Loucy (cell line): ENCODE measurements around the gene PLAAT2.

Source experiments
- H2AFZ ChIP-seq: fragments of 200-600 bp; sonication (generic); 2 replicates; pipeline ENCODE4 v1.6.0; 2016; ENCODE audit warnings: antibody characterized with exemption, mild to moderate bottlenecking, low read length, moderate library complexity
- H3F3A ChIP-seq: fragments of 200-600 bp; 2 replicates; pipeline ENCODE4 v1.6.0; 2016; ENCODE audit warnings: antibody characterized with exemption, low read depth, mild to moderate bottlenecking
- H3K27me3 ChIP-seq: fragments of 200-600 bp; sonication (generic); 2 replicates; pipeline ENCODE4 v1.6.1; 2014; ENCODE audit warnings: low read length, mild to moderate bottlenecking; ENCODE audit not compliant: insufficient read depth, poor library complexity, severe bottlenecking
- H3K36me3 ChIP-seq: fragments of 200-600 bp; sonication (generic); 2 replicates; pipeline ENCODE4 v1.6.1; 2016; ENCODE audit warnings: low read length; ENCODE audit not compliant: insufficient read depth
- H3K4me1 ChIP-seq: fragments of 200-600 bp; sonication (generic); 2 replicates; pipeline ENCODE4 v1.5.1; 2014; ENCODE audit warnings: low read length, mild to moderate bottlenecking; ENCODE audit not compliant: insufficient read depth, poor library complexity, severe bottlenecking
- H3K4me2 ChIP-seq: fragments of 200-600 bp; sonication (generic); 2 replicates; pipeline ENCODE4 v1.6.0; 2014; ENCODE audit warnings: antibody characterized with exemption, low read length, low read depth, mild to moderate bottlenecking; ENCODE audit not compliant: poor library complexity, severe bottlenecking
- H3K4me3 ChIP-seq: fragments of 200-600 bp; sonication (generic); 2 replicates; pipeline ENCODE4 v1.5.1; 2014; ENCODE audit warnings: low read length, mild to moderate bottlenecking, mixed read lengths; ENCODE audit not compliant: poor library complexity, severe bottlenecking
- H3K79me2 ChIP-seq: fragments of 200-600 bp; sonication (generic); 2 replicates; pipeline ENCODE4 v1.6.1; 2014; ENCODE audit warnings: low read length; ENCODE audit not compliant: insufficient read depth
- H3K9ac ChIP-seq: fragments of 200-600 bp; sonication (generic); 2 replicates; pipeline ENCODE4 v1.6.0; 2014; ENCODE audit warnings: mild to moderate bottlenecking, low read depth, low read length, moderate library complexity; ENCODE audit not compliant: poor library complexity, severe bottlenecking
- H3K9me2 ChIP-seq: fragments of 200-600 bp; sonication (generic); replicated peaks from 2 replicates; pipeline ENCODE4 v1.6.1; 2016; ENCODE audit warnings: low read depth, low read length, mixed read lengths
- H3K9me3 ChIP-seq: fragments of 200-600 bp; sonication (generic); 2 replicates; pipeline ENCODE4 v1.6.1; 2014; ENCODE audit warnings: mild to moderate bottlenecking, antibody characterized with exemption, low read length, low read depth; ENCODE audit not compliant: insufficient read depth
- H4K20me1 ChIP-seq: fragments of 200-600 bp; sonication (generic); 2 replicates; pipeline ENCODE4 v1.6.0; 2014; ENCODE audit warnings: antibody characterized with exemption, low read length, mild to moderate bottlenecking; ENCODE audit not compliant: insufficient read depth, poor library complexity, severe bottlenecking
- EZH2phosphoT487 ChIP-seq: fragments of 200-600 bp; IDR thresholded peaks from 2 replicates; pipeline ENCODE4 v1.6.1; 2018; ENCODE audit warnings: antibody characterized with exemption, mild to moderate bottlenecking, moderate library complexity, borderline replicate concordance
- TF ChIP-seq, protein P1 (sequence below): fragments of 200-600 bp; sonication (generic); conservative IDR thresholded peaks from 2 replicates; pipeline ENCODE4 v1.5.1; 2014; ENCODE audit warnings: mild to moderate bottlenecking, antibody characterized with exemption, low read length

The PLAAT2 gene

DNA sequence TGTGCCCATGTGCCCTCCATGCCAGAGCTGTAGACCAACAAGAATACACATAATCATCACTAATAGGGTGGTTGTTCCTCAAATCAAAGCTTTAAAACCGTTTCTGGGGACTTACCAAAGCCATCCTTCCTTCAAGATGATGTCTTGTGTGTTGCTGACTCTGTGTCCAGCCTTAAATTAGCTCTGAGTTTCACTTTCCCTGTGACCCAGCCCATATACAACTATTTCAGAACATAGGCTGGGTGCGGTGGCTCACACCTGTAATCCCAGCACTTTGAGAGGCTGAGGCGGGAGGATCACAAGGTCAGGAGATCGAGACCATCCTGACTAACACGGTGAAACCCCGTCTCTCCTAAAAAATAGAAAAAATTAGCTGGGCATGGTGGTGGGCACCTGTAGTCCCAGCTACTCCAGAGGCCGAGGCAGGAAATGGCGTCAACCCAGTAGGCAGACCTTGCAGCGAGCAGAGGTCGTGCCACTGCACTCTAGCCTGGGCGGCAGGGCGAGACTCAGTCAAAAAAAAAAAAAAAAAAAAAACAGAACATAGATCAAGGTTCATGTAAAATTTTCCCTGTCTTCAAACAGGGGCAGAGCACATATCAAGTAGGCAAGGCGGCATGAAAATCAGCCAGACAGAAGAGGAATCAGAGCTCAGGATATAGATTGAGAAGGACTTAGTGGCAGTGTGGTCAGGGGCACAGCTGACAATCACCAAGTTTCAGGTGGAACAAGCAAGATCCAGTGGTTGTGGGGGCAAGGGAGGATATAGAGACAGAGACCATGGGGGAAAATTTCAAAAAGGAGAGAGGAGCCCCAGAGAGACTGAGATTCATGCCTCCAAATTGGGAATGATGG, at the start of gene PLAAT2:
Gene PLAAT2 (minus strand): TSS at position 179 of the 855 bp plus-strand sequence. CDS start 55 bp downstream, at position 124.
- Histone ChIP-seq H3K27me3 (no peaks in the 10 kb centered on the region), H3K9me3 (no peaks in the 10 kb centered on the region), H3K4me3 (no peak within 1 kb of the TSS), H2AFZ (no peak within 1 kb of the TSS), H4K20me1 (no peaks in the 10 kb centered on the region), H3K9ac (no peak within 1 kb of the TSS), H3K79me2 (no peaks in the 10 kb centered on the region), H3K9me2 (no peaks in the 10 kb centered on the region), H3F3A (no peaks in the 10 kb centered on the region), H3K4me2 (no peak within 1 kb of the TSS), H3K4me1 (peaks cover 49% of the 10 kb centered on the region), H3K36me3 (no peaks in the 10 kb centered on the region)
- TF ChIP-seq EZH2phosphoT487 = no peak
- TF ChIP-seq, protein P1, sequence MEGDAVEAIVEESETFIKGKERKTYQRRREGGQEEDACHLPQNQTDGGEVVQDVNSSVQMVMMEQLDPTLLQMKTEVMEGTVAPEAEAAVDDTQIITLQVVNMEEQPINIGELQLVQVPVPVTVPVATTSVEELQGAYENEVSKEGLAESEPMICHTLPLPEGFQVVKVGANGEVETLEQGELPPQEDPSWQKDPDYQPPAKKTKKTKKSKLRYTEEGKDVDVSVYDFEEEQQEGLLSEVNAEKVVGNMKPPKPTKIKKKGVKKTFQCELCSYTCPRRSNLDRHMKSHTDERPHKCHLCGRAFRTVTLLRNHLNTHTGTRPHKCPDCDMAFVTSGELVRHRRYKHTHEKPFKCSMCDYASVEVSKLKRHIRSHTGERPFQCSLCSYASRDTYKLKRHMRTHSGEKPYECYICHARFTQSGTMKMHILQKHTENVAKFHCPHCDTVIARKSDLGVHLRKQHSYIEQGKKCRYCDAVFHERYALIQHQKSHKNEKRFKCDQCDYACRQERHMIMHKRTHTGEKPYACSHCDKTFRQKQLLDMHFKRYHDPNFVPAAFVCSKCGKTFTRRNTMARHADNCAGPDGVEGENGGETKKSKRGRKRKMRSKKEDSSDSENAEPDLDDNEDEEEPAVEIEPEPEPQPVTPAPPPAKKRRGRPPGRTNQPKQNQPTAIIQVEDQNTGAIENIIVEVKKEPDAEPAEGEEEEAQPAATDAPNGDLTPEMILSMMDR = no peak

GRCh38 chr11:63612181-63612580, 49.0 kb upstream of the PLAAT2 start:
- Histone ChIP-seq H3K4me1 (no peaks in the 10 kb centered on the region), H3K4me3 (no peak overlapping the region), H2AFZ (no peak overlapping the region), H4K20me1 (no peaks in the 10 kb centered on the region), H3K79me2 (no peaks in the 10 kb centered on the region), H3F3A (no peaks in the 10 kb centered on the region), H3K9me2 (no peaks in the 10 kb centered on the region), H3K36me3 (no peaks in the 10 kb centered on the region), H3K4me2 (no peak overlapping the region), H3K27me3 (no peaks in the 10 kb centered on the region), H3K9me3 (no peaks in the 10 kb centered on the region), H3K9ac (no peak overlapping the region)
- TF ChIP-seq EZH2phosphoT487 = no peak
- TF ChIP-seq, protein P1 = no peak

DNA sequence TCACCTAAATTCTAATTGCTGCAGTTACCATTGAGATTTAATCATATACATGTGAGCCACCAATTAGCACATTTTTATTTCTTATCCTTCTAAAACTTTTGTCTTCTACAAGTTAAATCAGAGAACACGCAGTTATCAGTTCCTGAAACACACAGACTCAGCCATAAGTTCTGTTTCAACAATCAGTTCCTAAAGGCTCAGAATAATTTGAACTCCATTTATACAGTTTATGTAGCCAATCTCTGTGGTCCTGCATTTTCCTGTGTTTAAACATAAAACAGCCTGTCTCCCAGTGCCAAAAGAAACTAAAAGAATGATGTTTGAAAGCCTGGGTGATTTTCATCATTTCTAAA, 48.2 kb upstream of the PLAAT2 start:
- no peaks in the 10 kb centered on the region for H3K36me3 ChIP-seq
- H3K4me3 ChIP-seq = no peak overlapping the region
- no peak overlapping the region for H3K9ac ChIP-seq
- H3K9me3 ChIP-seq = no peaks in the 10 kb centered on the region
- H4K20me1 ChIP-seq = no peaks in the 10 kb centered on the region
- no peaks in the 10 kb centered on the region for H3F3A ChIP-seq
- no peaks in the 10 kb centered on the region for H3K9me2 ChIP-seq
- no peak for TF ChIP-seq EZH2phosphoT487
- TF ChIP-seq, protein P1 = no peak
- no peak overlapping the region for H3K4me2 ChIP-seq
- H3K4me1 ChIP-seq = no peaks in the 10 kb centered on the region
- H2AFZ ChIP-seq = no peak overlapping the region
- no peaks in the 10 kb centered on the region for H3K79me2 ChIP-seq
- H3K27me3 ChIP-seq = no peaks in the 10 kb centered on the region
